Measurements from ENCODE around the gene CCDC61.

Gene CCDC61

GRCh38 chr19:46052896-46053295 lies 57.6 kb downstream of the CCDC61 start:
- Histone ChIP-seq H3K9ac (no peak overlapping the region), H3K27me3 (ENCODE audit: control insufficient read depth, insufficient read depth, low read length) (no peaks in the 10 kb centered on the region), H3K79me2 (no peaks in the 10 kb centered on the region), H2AFZ (no peak overlapping the region), H3K4me2 (ENCODE audit: low read length) (no peak overlapping the region), H3K27ac (no peak overlapping the region), H3K4me1 (no peaks in the 10 kb centered on the region), H3K36me3 (ENCODE audit: control insufficient read depth, insufficient read depth, low read length) (no peaks in the 10 kb centered on the region), H3K9me3 (ENCODE audit: control insufficient read depth, low read length) (no peaks in the 10 kb centered on the region), H3K4me3 (ENCODE audit: low read depth, low read length) (no peak overlapping the region)
- no peak for TF ChIP-seq CTCF (IDR thresholded peaks at IDR 0.05)

- no peaks in the 10 kb centered on the region for H3K9me3 ChIP-seq (ENCODE audit: control insufficient read depth, low read length)
- no peak overlapping the region for H3K4me2 ChIP-seq (ENCODE audit: low read length)
- H3K27ac ChIP-seq, result no peak overlapping the region
- H3K4me3 ChIP-seq (ENCODE audit: low read depth, low read length), result no peak overlapping the region
- TF ChIP-seq CTCF (IDR thresholded peaks at IDR 0.05), result no peak
- no peaks in the 10 kb centered on the region for H3K79me2 ChIP-seq
- H2AFZ ChIP-seq, result no peak overlapping the region
- H3K4me1 ChIP-seq, result no peaks in the 10 kb centered on the region
- H3K36me3 ChIP-seq (ENCODE audit: control insufficient read depth, insufficient read depth, low read length), result no peaks in the 10 kb centered on the region
- H3K27me3 ChIP-seq (ENCODE audit: control insufficient read depth, insufficient read depth, low read length), result no peaks in the 10 kb centered on the region
- H3K9ac ChIP-seq, result no peak overlapping the region
These were observed 61.3 kb downstream of the CCDC61 start for GRCh38 chr19:46056536-46056935.

DNA sequence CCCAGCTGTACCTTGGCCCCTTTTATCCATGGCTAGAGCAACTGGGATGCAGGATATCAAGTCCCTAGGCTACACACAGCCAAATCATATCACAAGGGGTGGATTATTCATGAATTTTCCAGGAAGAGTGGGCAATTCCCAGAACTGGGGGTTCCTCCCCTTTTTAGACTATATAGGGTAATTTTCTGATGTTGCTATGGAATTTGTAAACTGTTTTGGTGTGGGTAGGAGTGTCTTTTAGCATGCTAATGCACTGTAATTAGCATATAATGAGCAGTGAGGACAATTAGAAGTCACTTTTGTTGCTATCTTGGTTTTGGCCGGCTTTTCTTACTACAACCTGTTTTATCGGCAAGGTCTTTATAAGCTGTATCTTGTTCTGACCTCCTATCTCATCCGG lies 63.5 kb downstream of the CCDC61 start:
- no peak overlapping the region for H3K27ac ChIP-seq
- H3K9me3 ChIP-seq (ENCODE audit: control insufficient read depth, low read length), result no peaks in the 10 kb centered on the region
- no peak overlapping the region for H3K4me2 ChIP-seq (ENCODE audit: low read length)
- H3K79me2 ChIP-seq, result no peaks in the 10 kb centered on the region
- H3K4me1 ChIP-seq, result no peaks in the 10 kb centered on the region
- no peaks in the 10 kb centered on the region for H3K36me3 ChIP-seq (ENCODE audit: control insufficient read depth, insufficient read depth, low read length)
- H3K9ac ChIP-seq, result no peak overlapping the region
- H3K4me3 ChIP-seq (ENCODE audit: low read depth, low read length), result no peak overlapping the region
- no peak overlapping the region for H2AFZ ChIP-seq
- H3K27me3 ChIP-seq (ENCODE audit: control insufficient read depth, insufficient read depth, low read length), result no peaks in the 10 kb centered on the region
- TF ChIP-seq CTCF (IDR thresholded peaks at IDR 0.05), result no peak

GRCh38 chr19:46060012-46060411 lies 64.7 kb downstream of the CCDC61 start:
- Histone ChIP-seq H3K9ac (no peak overlapping the region), H2AFZ (no peak overlapping the region), H3K79me2 (no peaks in the 10 kb centered on the region), H3K27me3 (ENCODE audit: control insufficient read depth, insufficient read depth, low read length) (no peaks in the 10 kb centered on the region), H3K27ac (no peak overlapping the region), H3K4me3 (ENCODE audit: low read depth, low read length) (no peak overlapping the region), H3K9me3 (ENCODE audit: control insufficient read depth, low read length) (no peaks in the 10 kb centered on the region), H3K4me1 (no peaks in the 10 kb centered on the region), H3K4me2 (ENCODE audit: low read length) (no peak overlapping the region), H3K36me3 (ENCODE audit: control insufficient read depth, insufficient read depth, low read length) (no peaks in the 10 kb centered on the region)
- TF ChIP-seq CTCF (IDR thresholded peaks at IDR 0.05), result no peak

DNA sequence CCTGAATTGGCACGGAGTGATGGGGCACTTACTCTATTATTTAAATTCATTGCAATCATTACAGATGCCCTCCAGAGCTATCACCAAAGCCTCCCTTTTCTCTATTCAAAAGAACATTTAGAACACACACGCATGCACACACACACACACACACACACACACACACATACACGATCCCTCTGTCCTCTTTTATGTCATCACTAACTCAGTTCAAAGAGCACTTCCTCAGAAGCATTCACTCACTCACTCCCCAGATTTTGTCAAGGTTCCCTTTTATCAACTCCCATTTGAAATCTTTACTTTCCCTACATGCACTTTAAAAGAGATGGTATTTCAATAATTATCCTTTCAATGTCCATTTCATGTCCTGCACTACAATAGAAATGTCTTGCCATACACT lies 67.9 kb downstream of the CCDC61 start:
- Histone ChIP-seq H3K4me3 (ENCODE audit: low read depth, low read length) (no peak overlapping the region), H3K9ac (no peak overlapping the region), H2AFZ (no peak overlapping the region), H3K27me3 (ENCODE audit: control insufficient read depth, insufficient read depth, low read length) (no peaks in the 10 kb centered on the region), H3K9me3 (ENCODE audit: control insufficient read depth, low read length) (no peaks in the 10 kb centered on the region), H3K36me3 (ENCODE audit: control insufficient read depth, insufficient read depth, low read length) (no peaks in the 10 kb centered on the region), H3K4me2 (ENCODE audit: low read length) (no peak overlapping the region), H3K27ac (no peak overlapping the region), H3K79me2 (no peaks in the 10 kb centered on the region), H3K4me1 (no peaks in the 10 kb centered on the region)
- TF ChIP-seq CTCF (IDR thresholded peaks at IDR 0.05), result no peak
